ENCODE results near the gene CCL26. TPM values are rescaled to one million over a fixed set of nuclear protein-coding genes. Genes with fewer than 3 reads are reported as not detected.
"Not testable (repeated sequence)": the region's sequence is repeated elsewhere in the genome, so short reads cannot be mapped to it uniquely, and the experiment has no call there.

Gene CCL26
- total RNA-seq, 1 donor from 2014 or later, result not detected

GRCh38 chr7:75743455-75743859, 28.6 kb downstream of the CCL26 start:
- ATAC-seq, result no peak
- peak; percentile 34 for DNase-seq
- intact Hi-C loops (cut with micrococcal nuclease), result no loop called here

GRCh38 chr7:75740846-75741497, 31.0 kb downstream of the CCL26 start:
- intact Hi-C loops (cut with micrococcal nuclease), result no loop called here
- DNase-seq, result peak; percentile 61
- ATAC-seq, result no peak

GRCh38 chr7:75739796-75740672, 32.0 kb downstream of the CCL26 start:
- ATAC-seq (no peak), DNase-seq (no peak)
- intact Hi-C loops (cut with micrococcal nuclease), result no loop called here

- ATAC-seq (peak; percentile 97), DNase-seq (peak; percentile 100)
- intact Hi-C loops (cut with micrococcal nuclease), result no loop called here
Measured at GRCh38 chr7:75738975-75739795, 32.8 kb downstream of the CCL26 start.

GRCh38 chr7:75738604-75738974, 33.4 kb downstream of the CCL26 start, which contains the start of gene HIP1:
TSS of gene HIP1 (minus strand) at chr7:75738941. CDS start at chr7:75738920, 21 bp downstream.
- DNase-seq, result no peak
- intact Hi-C loops (cut with micrococcal nuclease), result no loop called here
- no peak for ATAC-seq

GRCh38 chr7:75737856-75738603, 34.0 kb downstream of the CCL26 start:
- ATAC-seq (no peak), DNase-seq (no peak)
- intact Hi-C loops (cut with micrococcal nuclease), result no loop called here

GRCh38 chr7:75735581-75736350, 36.2 kb downstream of the CCL26 start:
- ATAC-seq (no peak), DNase-seq (no peak)
- intact Hi-C loops (cut with micrococcal nuclease), result no loop called here

- intact Hi-C loops (cut with micrococcal nuclease), result no loop called here
- DNase-seq (no peak), ATAC-seq (no peak)
Measured at GRCh38 chr7:75734586-75735458, 37.2 kb downstream of the CCL26 start.

GRCh38 chr7:75732764-75733630, 39.0 kb downstream of the CCL26 start:
- DNase-seq, result no peak
- no peak for ATAC-seq
- intact Hi-C loops (cut with micrococcal nuclease), result no loop called here

- no peak for ATAC-seq
- no peak for DNase-seq
- intact Hi-C loops (cut with micrococcal nuclease), result no loop called here
Measured at GRCh38 chr7:75732016-75732521, 39.9 kb downstream of the CCL26 start.

GRCh38 chr7:75729851-75730274, 42.1 kb downstream of the CCL26 start:
- ATAC-seq, result no peak
- intact Hi-C loops (cut with micrococcal nuclease), result no loop called here
- DNase-seq, result no peak

GRCh38 chr7:75727881-75728593, 44.0 kb downstream of the CCL26 start:
- intact Hi-C loops (cut with micrococcal nuclease), result no loop called here
- ATAC-seq (peak; percentile 54), DNase-seq (peak; percentile 46)

GRCh38 chr7:75727351-75727750, 44.7 kb downstream of the CCL26 start:
- ATAC-seq; intact Hi-C loops (cut with micrococcal nuclease); DNase-seq: not testable (repeated sequence)

- no peak for DNase-seq
- intact Hi-C loops (cut with micrococcal nuclease), result no loop called here
- no peak for ATAC-seq
Measured at GRCh38 chr7:75725306-75725705, 46.7 kb downstream of the CCL26 start.

- DNase-seq (no peak), ATAC-seq (no peak)
- intact Hi-C loops (cut with micrococcal nuclease), result no loop called here
Measured at GRCh38 chr7:75723444-75723843, 48.6 kb downstream of the CCL26 start.

- intact Hi-C loops (cut with micrococcal nuclease), result no loop called here
Measured at GRCh38 chr7:75722373-75722772, 49.6 kb downstream of the CCL26 start.

More at GRCh38 chr7:75722373-75722772, 49.6 kb downstream of the CCL26 start:
- ATAC-seq, result no peak
- no peak for DNase-seq
